Activated naive CD4-positive, alpha-beta T cell treated with anti-CD3 and anti-CD28 coated beads, Interleukin-2, amount 10 ng/mL, durations not matched to agents 7 days and 5 days (primary cell): Measurements from ENCODE around the gene IL6R.
"Not testable (repeated sequence)": the region's sequence is repeated elsewhere in the genome, so short reads cannot be mapped to it uniquely, and the experiment has no call there.

Experiments used
- CTCF ChIA-PET: fragments of 350-600 bp; sonication (Branson Sonifier 250); formaldehyde crosslinking; loops from one replicate; lab custom pipeline; 2021; ENCODE audit warnings: antibody characterized with exemption; lab: Charles Lee
- DNase-seq: peaks from one replicate; pipeline ENCODE4 v3.0.0-alpha.2; 2020
- H3K27ac Mint-ChIP-seq: one replicate; pipeline ENCODE4 v1.8.0; 2021; ENCODE audit warnings: mild to moderate bottlenecking, moderate library complexity, mixed read lengths
- H3K27me3 Mint-ChIP-seq: one replicate; pipeline ENCODE4 v1.8.0; 2021; ENCODE audit warnings: mild to moderate bottlenecking, mixed read lengths
- H3K36me3 Mint-ChIP-seq: one replicate; pipeline ENCODE4 v1.8.0; 2021; ENCODE audit warnings: mixed read lengths
- H3K4me1 Mint-ChIP-seq: one replicate; pipeline ENCODE4 v1.8.0; 2021; ENCODE audit warnings: mixed read lengths
- H3K4me3 Mint-ChIP-seq: one replicate; pipeline ENCODE4 v1.8.0; 2021; ENCODE audit warnings: mild to moderate bottlenecking, moderate library complexity, mixed read lengths
- H3K9me3 Mint-ChIP-seq: one replicate; pipeline ENCODE4 v1.8.0; 2021; ENCODE audit warnings: mixed read lengths

IL6R gene

DNA sequence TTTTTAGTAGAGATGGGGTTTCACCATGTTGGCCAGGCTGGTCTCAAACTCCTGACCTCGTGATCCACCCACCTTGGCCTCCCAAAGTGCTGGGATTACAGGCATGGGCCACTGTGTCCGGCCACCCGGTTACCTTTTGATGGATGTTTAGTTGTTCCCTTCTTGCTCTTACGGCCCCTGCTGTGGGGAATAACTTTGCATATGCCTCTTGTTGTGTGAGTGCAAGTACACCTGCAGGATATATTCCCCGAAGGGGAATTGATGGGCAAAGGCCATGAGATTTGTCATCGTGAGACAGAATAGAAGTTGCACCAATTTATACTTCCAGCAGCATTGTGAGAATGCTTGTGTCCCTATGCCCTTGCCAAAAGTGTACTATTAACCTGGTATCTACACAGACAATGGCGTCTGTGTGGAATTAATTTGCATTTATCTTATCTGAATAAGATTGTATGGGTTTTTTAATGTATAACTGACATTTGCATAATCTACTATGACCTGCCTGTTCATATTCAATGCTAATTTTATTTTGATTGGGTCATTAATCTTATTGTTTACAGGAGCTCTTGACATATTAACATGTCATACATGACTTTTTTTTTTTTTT is 8.1 kb downstream of the IL6R start:
- CTCF ChIA-PET, result no interaction called here
- Mint-ChIP-seq H3K9me3 (no peaks in the 10 kb centered on the region), H3K36me3 (peaks cover 4% of the 10 kb centered on the region), H3K4me1 (peaks cover 39% of the 10 kb centered on the region), H3K27me3 (no peaks in the 10 kb centered on the region), H3K27ac (no peak overlapping the region), H3K4me3 (no peak overlapping the region)
- no peak for DNase-seq

DNA sequence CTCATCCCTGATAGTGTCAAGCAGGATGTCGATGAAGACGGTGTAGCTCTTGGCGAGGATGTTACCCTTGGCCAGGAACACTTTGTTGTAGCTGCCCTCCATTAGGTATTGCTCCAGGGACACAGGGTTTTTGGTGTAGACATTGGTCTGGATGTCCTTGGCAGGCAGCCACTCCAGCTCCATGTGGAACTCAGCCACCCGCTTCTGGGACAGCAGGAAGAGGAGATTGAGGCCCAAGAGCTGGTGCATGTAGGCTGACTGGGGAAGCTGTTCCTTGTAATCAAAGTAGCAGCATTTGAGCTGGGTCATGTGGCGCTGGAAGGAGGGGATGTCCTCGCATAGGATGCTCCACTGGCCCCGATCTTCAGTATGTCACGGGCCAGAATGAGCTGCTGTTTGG is 9.5 kb downstream of the IL6R start:
- no peak overlapping the region for H3K27ac Mint-ChIP-seq
- DNase-seq, result no peak
- H3K9me3 Mint-ChIP-seq, result no peaks in the 10 kb centered on the region
- CTCF ChIA-PET, result interaction anchor here (0.9 to 2.0 kb wide), 2 partner anchors 8 to 65 kb away, joined by 5 to 7 read pairs; no protein-coding TSS in a partner anchor
- H3K27me3 Mint-ChIP-seq, result no peaks in the 10 kb centered on the region
- peaks cover 4% of the 10 kb centered on the region for H3K36me3 Mint-ChIP-seq
- peaks cover 39% of the 10 kb centered on the region for H3K4me1 Mint-ChIP-seq
- no peak overlapping the region for H3K4me3 Mint-ChIP-seq

DNA sequence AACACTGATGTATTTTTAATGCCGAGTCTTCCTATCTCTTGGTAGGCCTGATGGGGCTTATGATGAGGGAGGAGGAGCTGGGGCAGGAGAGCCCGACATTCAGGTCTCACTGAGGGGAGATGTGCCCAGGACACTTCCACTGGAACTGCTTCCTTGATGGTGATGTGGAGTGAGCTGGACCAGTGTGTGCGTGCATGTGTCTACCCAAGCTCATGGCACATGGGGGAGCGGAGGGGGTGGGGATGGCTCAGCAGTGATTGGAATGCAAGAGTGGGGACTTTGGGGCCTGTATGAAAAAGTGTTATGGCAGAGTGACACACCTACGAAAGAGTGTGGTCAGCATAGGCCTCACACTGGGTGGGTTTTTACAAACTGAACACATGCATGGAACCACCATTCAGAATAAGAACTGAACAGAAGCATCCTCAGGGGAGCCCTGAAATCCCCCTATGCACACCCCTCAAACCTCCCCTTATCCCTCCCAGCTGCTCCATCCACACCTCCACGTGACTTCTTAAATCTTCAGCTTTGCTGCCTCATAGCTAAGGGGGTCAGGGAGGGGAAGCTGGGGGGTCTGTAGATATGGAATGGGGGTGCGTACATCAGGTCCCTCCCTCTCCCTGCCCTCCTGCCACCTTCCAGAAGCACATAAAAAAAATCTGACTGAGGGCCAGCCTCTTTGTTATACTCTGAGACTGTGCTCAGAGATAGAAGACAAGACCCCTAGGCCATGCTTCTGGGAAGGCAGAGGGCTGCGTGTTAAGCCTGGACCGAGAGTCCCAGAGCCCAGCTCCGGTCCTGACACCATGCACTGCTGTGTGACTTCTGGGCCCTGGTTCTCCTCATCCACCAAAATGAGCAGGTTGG is 11.6 kb downstream of the IL6R start:
- H3K9me3 Mint-ChIP-seq, result no peaks in the 10 kb centered on the region
- CTCF ChIA-PET, result no interaction called here
- H3K27me3 Mint-ChIP-seq, result no peaks in the 10 kb centered on the region
- no peak overlapping the region for H3K27ac Mint-ChIP-seq
- no peaks in the 10 kb centered on the region for H3K36me3 Mint-ChIP-seq
- no peak for DNase-seq
- H3K4me3 Mint-ChIP-seq, result no peak overlapping the region
- peaks cover 39% of the 10 kb centered on the region for H3K4me1 Mint-ChIP-seq

DNA sequence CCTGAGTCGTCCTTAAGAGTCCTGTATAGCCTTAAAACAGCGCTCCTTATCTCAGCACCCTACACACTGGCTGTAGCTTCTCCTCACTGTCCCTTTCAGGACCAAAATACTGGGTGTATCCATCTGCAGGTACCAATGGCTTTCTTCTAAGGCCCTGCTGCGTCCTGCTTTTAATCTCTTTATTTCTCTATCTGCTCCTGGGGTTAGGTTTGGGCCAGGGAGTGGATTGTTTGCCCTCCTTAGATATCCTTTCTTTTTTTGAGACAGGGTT is 12.1 kb downstream of the IL6R start:
- no peak overlapping the region for H3K4me3 Mint-ChIP-seq
- H3K27me3 Mint-ChIP-seq, result no peaks in the 10 kb centered on the region
- H3K4me1 Mint-ChIP-seq, result peaks cover 42% of the 10 kb centered on the region
- CTCF ChIA-PET, result no interaction called here
- H3K9me3 Mint-ChIP-seq, result no peaks in the 10 kb centered on the region
- DNase-seq, result no peak
- H3K36me3 Mint-ChIP-seq, result no peaks in the 10 kb centered on the region
- H3K27ac Mint-ChIP-seq, result no peak overlapping the region

DNA sequence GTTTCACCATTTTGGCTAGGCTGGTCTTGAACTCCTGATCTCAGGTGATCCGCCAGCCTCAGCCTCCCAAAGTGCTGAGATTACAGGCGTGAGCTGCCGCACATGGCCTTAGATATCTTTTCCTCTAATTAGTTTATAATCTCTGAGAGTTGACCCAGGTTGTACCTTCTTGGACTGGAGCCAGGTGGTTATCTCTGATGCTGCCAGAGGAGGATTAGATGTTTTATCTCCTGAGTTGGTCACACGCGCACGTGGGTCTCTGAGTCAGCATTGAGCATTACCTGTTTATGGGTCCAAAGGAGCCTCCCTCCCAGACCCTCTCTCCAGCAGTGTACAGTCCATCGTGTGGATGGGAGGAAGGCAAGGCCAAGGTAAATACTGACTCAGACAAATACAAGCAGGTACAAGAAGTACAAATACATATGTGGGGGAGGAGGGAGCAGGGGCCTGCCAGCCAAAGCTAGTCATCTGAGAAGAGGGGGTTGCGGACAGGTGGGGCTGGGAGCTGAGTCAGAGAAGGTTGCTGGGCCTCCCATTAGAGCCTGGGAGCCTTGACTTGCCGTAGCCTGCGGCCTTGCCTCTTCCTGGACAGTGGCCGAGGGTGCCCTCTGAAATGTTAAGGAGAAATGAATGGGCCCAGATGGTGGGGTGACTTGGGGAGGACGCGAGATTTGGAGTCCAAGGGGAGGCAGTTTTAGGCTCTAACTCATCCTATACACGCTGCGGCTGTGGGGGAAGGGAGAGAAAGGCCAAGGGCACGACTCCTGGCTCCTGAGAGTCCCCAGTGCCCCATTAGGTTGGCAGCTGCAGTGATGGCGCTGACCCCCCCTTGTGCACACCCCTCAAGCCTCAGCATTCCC is 13.1 kb downstream of the IL6R start:
- H3K27ac Mint-ChIP-seq, result no peak overlapping the region
- H3K9me3 Mint-ChIP-seq, result no peaks in the 10 kb centered on the region
- H3K4me1 Mint-ChIP-seq, result peaks cover 45% of the 10 kb centered on the region
- CTCF ChIA-PET, result interaction anchor here (2.4 kb wide), 1 partner anchor 12 kb away, joined by 11 read pairs; no protein-coding TSS in a partner anchor
- no peak overlapping the region for H3K4me3 Mint-ChIP-seq
- no peaks in the 10 kb centered on the region for H3K36me3 Mint-ChIP-seq
- no peaks in the 10 kb centered on the region for H3K27me3 Mint-ChIP-seq
- DNase-seq, result no peak

DNA sequence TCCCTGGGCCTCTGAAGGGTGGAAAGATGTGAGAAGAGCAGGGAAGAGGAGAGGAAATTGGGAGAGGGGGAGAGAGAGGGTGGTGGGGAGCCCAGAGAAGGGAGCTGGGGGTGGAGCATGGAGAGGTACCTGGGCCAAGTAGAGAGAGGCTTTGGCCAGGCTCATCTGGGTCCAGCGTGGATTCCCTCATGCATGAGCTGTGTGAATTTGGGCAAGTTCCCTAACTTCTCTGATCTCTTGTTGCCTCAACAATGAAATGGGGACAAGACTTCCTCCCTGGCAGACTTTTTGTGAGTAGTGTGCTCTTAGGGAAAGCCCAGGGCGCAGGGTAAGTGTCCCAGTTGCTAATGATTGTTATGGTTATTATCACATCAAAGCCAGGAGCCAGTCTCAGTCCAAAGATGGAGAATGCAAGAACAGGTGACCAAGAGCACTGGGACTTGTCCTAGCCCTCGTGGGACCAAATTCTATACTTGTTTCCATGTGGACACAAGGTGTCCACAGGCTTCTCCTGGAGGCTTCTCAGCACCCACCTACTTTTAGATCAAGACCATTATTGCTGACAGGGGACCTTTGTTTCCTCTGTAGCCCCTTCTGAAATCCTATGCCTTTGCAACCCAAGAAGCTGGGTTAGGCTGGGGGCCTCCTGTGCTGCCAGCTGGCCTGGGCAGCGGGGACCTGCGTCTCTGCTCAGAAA is 13.9 kb downstream of the IL6R start:
- Mint-ChIP-seq H3K4me3 (no peak overlapping the region), H3K9me3 (no peaks in the 10 kb centered on the region), H3K36me3 (no peaks in the 10 kb centered on the region), H3K4me1 (peaks cover 45% of the 10 kb centered on the region), H3K27me3 (no peaks in the 10 kb centered on the region), H3K27ac (peak overlapping the region; percentile 81)
- CTCF ChIA-PET, result interaction anchor here (0.6 to 2.4 kb wide), 3 partner anchors 8 to 58 kb away, joined by 3 to 11 read pairs (median 3); no protein-coding TSS in a partner anchor
- no peak for DNase-seq

DNA sequence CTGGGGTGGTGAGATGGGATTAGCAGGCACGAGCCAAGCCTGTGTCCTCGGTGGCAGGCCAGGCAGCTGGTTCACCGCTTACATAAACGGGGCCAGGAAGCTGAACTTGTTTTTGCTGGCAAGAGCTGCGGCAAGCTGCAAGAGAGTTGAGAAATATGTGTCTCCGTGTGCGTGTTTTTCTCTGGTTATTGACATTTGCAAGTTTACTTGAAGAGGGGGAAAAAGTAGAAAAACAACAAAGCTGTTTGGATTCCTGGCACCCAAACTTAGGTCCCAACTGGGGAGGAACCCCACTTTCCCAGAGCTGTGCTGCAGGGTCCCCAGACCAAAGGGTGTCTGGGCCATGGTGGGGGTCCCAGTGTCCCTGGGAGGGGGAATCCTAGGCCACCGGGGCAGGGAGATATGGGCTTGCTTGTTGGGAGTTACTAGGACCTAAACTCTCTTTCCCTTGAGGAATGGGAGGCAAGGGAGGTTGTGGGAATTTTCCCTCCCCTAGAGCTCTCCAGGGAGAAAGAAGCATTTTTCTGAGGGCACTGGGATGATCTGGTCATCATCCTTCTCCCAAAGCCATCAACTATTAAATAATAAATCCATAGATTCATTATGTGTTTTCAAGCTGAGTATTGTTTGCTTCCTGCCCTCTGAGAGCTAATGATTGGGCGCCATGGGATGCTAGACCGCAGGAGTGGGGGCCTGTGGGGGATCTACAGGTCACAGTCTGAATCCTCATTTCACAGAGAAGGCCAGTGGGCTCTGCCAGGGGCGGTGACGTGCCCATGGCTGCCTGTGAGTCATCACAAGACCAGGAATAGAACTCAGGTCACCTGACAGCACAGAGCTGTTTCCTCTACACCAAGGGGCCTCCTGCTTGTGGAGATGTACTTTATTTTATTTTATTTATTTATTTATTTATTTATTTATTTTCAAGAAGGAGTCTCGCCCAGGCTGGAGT is 14.8 kb downstream of the IL6R start:
- Mint-ChIP-seq H3K4me1 (peaks cover 45% of the 10 kb centered on the region), H3K27ac (peak overlapping the region; percentile 81), H3K27me3 (no peaks in the 10 kb centered on the region), H3K36me3 (no peaks in the 10 kb centered on the region), H3K4me3 (peak overlapping the region; percentile 4), H3K9me3 (no peaks in the 10 kb centered on the region)
- CTCF ChIA-PET, result interaction anchor here (0.6 to 2.4 kb wide), 5 partner anchors 9 to 61 kb away, joined by 3 to 11 read pairs (median 3); no protein-coding TSS in a partner anchor
- DNase-seq, result peak; percentile 59

DNA sequence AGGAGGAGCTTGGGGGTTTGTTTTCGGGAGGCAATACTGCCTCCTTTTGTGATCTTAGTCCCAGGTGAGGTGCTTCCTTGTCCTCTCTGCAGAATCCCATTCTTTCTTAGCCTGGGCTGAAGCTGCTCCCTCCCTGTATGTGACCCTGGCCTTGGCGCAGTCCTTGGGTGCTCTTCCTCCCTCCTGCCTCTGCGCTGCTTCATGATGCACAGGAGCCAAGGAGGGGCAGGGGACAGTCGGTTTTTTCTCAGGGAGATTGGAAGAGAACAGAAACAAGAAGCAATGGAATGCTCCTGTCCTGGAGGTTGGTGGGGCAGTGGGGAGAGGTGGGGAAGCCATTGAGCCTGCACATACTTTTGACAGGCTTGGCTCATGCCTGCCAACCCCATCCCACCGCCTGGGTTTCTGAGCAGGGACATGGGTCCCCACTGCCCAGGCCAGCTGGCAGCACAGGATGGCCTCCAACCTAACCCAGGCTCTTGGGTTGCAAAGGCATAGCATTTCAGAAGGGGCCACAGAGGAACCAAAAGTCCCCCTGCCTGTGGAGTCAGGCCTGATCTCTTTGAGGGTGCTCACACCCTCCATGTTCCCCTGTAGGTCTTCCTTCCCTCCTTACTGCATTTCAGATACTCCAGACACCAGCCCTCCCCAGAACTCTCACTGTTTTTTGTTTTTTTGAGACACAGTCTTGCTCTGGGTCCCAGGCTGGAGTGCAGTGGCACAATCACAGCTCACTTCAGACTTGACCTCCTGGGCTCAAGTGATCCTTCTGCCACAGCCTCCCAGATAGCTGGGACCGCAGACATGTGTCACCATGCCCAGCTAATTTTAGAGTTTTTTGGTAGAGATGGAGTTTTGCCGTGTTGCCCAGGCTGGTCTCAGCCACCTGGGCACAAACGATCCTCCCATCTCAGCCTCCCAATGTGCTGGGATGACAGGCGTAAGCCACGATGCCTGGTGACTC is 16.1 kb downstream of the IL6R start:
- DNase-seq, result no peak
- Mint-ChIP-seq H3K27me3 (no peaks in the 10 kb centered on the region), H3K9me3 (no peaks in the 10 kb centered on the region), H3K4me3 (no peak overlapping the region), H3K27ac (peak overlapping the region; percentile 42), H3K36me3 (no peaks in the 10 kb centered on the region), H3K4me1 (peaks cover 50% of the 10 kb centered on the region)
- CTCF ChIA-PET, result no interaction called here

DNA sequence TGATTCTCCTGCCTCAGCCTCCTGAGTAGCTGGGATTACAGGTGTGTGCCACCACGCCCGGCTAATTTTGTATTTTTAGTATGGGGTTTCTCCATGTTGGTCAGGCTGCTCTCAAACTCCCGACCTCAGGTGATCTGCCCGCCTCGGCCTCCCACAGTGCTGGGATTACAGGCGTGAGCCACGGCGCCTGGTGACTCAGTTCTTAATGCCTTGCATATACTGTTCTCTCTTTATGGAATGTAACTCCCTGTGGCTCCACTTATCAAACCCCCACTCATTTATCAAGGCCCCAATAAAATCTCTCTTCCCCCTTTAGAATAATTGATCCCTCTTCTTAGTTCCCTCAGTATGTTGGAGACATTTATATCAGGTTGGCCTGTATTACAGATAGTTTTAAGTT is 16.9 kb downstream of the IL6R start:
- H3K27me3 Mint-ChIP-seq, CTCF ChIA-PET, H3K27ac Mint-ChIP-seq, H3K9me3 Mint-ChIP-seq, H3K4me3 Mint-ChIP-seq, H3K36me3 Mint-ChIP-seq, DNase-seq: not testable (repeated sequence)
- H3K4me1 Mint-ChIP-seq, result peaks cover 49% of the 10 kb centered on the region

DNA sequence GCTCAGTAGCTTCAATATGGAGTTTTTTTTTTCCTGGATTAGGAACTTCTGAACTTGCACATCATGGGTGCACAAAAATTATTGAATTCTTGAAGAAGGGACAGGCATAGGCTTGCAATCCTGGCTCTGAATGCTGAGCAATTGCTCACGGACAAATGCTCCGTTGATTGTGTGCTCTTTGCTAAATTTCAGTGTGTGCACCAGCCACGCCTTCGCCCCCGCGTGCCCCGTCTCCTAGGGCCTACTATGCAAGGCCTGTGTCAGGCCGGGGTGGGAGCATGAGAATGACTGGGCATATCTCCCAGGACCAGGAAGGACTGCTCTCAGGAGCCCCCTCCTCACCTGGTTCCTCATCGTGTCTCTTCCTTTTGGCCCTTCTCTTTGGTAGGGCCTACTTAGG is 17.4 kb downstream of the IL6R start:
- H3K4me1 Mint-ChIP-seq, result peaks cover 49% of the 10 kb centered on the region
- H3K27ac Mint-ChIP-seq, result peak overlapping the region; percentile 42
- no peak for DNase-seq
- no peaks in the 10 kb centered on the region for H3K27me3 Mint-ChIP-seq
- no peaks in the 10 kb centered on the region for H3K9me3 Mint-ChIP-seq
- H3K36me3 Mint-ChIP-seq, result no peaks in the 10 kb centered on the region
- CTCF ChIA-PET, result no interaction called here
- H3K4me3 Mint-ChIP-seq, result no peak overlapping the region

DNA sequence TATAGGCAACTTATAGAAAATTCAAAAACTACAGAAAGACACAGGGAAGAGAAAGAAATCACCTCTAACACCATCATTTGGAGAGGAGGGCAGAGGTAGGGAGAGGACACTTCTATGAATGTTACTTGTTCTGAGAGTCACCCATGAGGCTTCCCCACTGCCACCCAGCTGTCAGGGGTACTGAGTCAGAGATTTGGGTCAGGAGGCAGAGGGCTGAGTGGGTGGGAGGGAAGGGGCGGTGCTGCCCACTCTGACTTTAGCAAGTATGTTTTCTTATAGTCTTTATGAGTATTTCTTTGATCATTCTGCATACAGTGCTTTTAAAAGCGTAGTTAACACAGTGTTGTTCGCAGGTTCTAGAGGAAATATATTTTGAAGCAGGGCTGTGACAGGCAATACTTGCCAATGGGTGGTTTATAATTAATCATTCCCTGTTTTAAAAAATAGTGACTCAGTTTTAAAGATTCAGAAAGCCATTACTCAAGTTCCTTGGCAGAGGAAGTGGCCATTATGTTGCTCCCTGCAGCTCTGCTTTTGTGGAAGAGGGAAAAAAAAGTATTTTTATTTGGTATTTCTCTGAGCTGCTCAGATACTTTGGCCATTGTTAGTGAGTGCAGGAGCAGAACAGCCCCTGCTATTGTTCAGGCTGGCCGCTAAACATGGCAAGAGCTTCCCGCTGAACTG is 18.3 kb downstream of the IL6R start:
- no peak overlapping the region for H3K27ac Mint-ChIP-seq
- DNase-seq, result no peak
- no peaks in the 10 kb centered on the region for H3K9me3 Mint-ChIP-seq
- peaks cover 43% of the 10 kb centered on the region for H3K4me1 Mint-ChIP-seq
- no peaks in the 10 kb centered on the region for H3K27me3 Mint-ChIP-seq
- CTCF ChIA-PET, result no interaction called here
- H3K36me3 Mint-ChIP-seq, result no peaks in the 10 kb centered on the region
- no peak overlapping the region for H3K4me3 Mint-ChIP-seq

DNA sequence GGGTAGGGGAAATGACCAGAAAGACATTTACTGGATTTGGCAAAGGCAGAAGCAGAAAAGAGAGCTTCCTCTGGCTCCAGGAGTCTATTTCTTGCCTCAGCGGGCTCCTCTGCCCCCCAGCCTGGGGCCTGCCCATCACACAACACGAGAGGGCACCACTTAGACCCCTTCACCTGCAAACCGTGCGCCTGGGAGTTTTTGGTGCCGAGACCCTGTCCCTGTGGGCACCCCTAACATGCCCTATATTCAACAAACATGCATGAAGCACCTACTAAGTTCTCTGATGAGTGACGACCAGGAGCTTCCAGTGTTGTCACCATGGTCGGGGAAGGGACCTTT is 18.8 kb downstream of the IL6R start:
- CTCF ChIA-PET, result no interaction called here
- Mint-ChIP-seq H3K4me1 (peaks cover 38% of the 10 kb centered on the region), H3K36me3 (no peaks in the 10 kb centered on the region)

More for the DNA sequence above, 18.8 kb downstream of the IL6R start:
- no peaks in the 10 kb centered on the region for H3K9me3 Mint-ChIP-seq
- no peak overlapping the region for H3K27ac Mint-ChIP-seq
- H3K4me3 Mint-ChIP-seq, result no peak overlapping the region
- H3K27me3 Mint-ChIP-seq, result no peaks in the 10 kb centered on the region
- DNase-seq, result no peak
